Neuronal stem cell (in vitro differentiated cells): ENCODE data around the gene SPC24.
"Not testable (repeated sequence)": the region's sequence is repeated elsewhere in the genome, so short reads cannot be mapped to it uniquely, and the experiment has no call there.

Experiments used
- DNase-seq: peaks from one replicate; pipeline ENCODE4 v3.0.0-alpha.2; 2013; ENCODE audit warnings: low spot score
- H2AFZ ChIP-seq: one replicate; pipeline ENCODE4 v1.6.1; 2013; ENCODE audit warnings: mild to moderate bottlenecking, low read length, inconsistent platforms
- H2AK5ac ChIP-seq: 2 replicates; pipeline ENCODE4 v1.6.1; 2013; ENCODE audit warnings: low read depth, mild to moderate bottlenecking, inconsistent platforms, low read length, moderate library complexity, mixed read lengths
- H2BK120ac ChIP-seq: 2 replicates; pipeline ENCODE4 v1.6.1; 2013; ENCODE audit warnings: low read depth, mild to moderate bottlenecking, inconsistent platforms, low read length, moderate library complexity, mixed read lengths
- H2BK12ac ChIP-seq: one replicate; pipeline ENCODE4 v1.6.1; 2013; ENCODE audit warnings: low read length, inconsistent platforms
- H2BK15ac ChIP-seq: 2 replicates; pipeline ENCODE4 v1.6.1; 2013; ENCODE audit warnings: mild to moderate bottlenecking, low read length, inconsistent platforms, mixed read lengths
- H2BK5ac ChIP-seq: one replicate; pipeline ENCODE4 v1.6.1; 2013; ENCODE audit warnings: inconsistent platforms, mild to moderate bottlenecking, low read length, moderate library complexity
- H3K14ac ChIP-seq: one replicate; pipeline ENCODE4 v1.6.1; 2013; ENCODE audit warnings: low read length, inconsistent platforms
- H3K18ac ChIP-seq: 2 replicates; pipeline ENCODE4 v1.6.1; 2013; ENCODE audit warnings: low read length, inconsistent platforms
- H3K23ac ChIP-seq: 2 replicates; pipeline ENCODE4 v1.6.1; 2013; ENCODE audit warnings: low read depth, mild to moderate bottlenecking, mixed read lengths, low read length, inconsistent platforms; ENCODE audit not compliant: poor library complexity
- H3K27ac ChIP-seq: replicated peaks from 3 replicates; pipeline ENCODE4 v1.5.1; 2013; ENCODE audit warnings: low read length, inconsistent platforms
- H3K27me3 ChIP-seq, 3 experiments: 2 replicates each; pipeline ENCODE4 v1.6.1; 2013; ENCODE audit warnings: low read length in 3 of 3, mild to moderate bottlenecking in 2 of 3, inconsistent platforms in 1 of 3, low read depth in 1 of 3, mixed read lengths in 1 of 3, moderate library complexity in 1 of 3; ENCODE audit not compliant: control insufficient read depth in 3 of 3, insufficient read depth in 3 of 3
- H3K36me3 ChIP-seq, 2 donors: replicated peaks in 1 of 2; 2 replicates each; pipeline ENCODE4 v1.6.1; 2013; ENCODE audit warnings: low read length in 2 of 2; ENCODE audit not compliant: control insufficient read depth in 2 of 2, insufficient read depth in 2 of 2
- H3K4ac ChIP-seq: 2 replicates; pipeline ENCODE4 v1.6.1; 2013; ENCODE audit warnings: inconsistent platforms, mild to moderate bottlenecking, low read length, moderate library complexity
- H3K4me1 ChIP-seq, 2 donors: 1 replicate in 1 of 2; 2 replicates in 1 of 2; pipeline ENCODE4 v1.6.1; 2013; ENCODE audit warnings: low read length in 2 of 2, low read depth in 1 of 2; ENCODE audit not compliant: control insufficient read depth in 2 of 2, insufficient read depth in 1 of 2
- H3K4me2 ChIP-seq: one replicate; pipeline ENCODE4 v1.6.1; 2013; ENCODE audit warnings: mild to moderate bottlenecking, low read length, inconsistent platforms; ENCODE audit not compliant: insufficient read depth, poor library complexity, severe bottlenecking
- H3K4me3 ChIP-seq, 2 donors: 2 replicates each; pipeline ENCODE4 v1.5.1; 2013; ENCODE audit warnings: low read length in 2 of 2, mild to moderate bottlenecking in 2 of 2, inconsistent platforms in 1 of 2, moderate library complexity in 1 of 2
- H3K79me1 ChIP-seq: one replicate; pipeline ENCODE4 v1.6.1; 2013; ENCODE audit warnings: low read depth, mild to moderate bottlenecking, inconsistent platforms, low read length, moderate library complexity
- H3K9ac ChIP-seq: one replicate; pipeline ENCODE4 v1.6.1; 2013; ENCODE audit warnings: mild to moderate bottlenecking, low read depth, low read length, inconsistent platforms; ENCODE audit not compliant: poor library complexity
- H3K9me3 ChIP-seq, 2 donors: replicated peaks in 1 of 2; 2 replicates each; pipeline versions ENCODE3 to v1.6.1; 2013; ENCODE audit warnings: low read length in 2 of 2, mild to moderate bottlenecking in 2 of 2, inconsistent platforms in 1 of 2, low read depth in 1 of 2, mixed read lengths in 1 of 2, moderate library complexity in 1 of 2; ENCODE audit not compliant: control insufficient read depth in 2 of 2, insufficient read depth in 1 of 2
- H4K8ac ChIP-seq: one replicate; pipeline ENCODE4 v1.6.1; 2013; ENCODE audit warnings: low read depth, mild to moderate bottlenecking, inconsistent platforms, low read length, moderate library complexity
- H4K91ac ChIP-seq: one replicate; pipeline ENCODE4 v1.6.1; 2013; ENCODE audit warnings: low read length, low read depth, mild to moderate bottlenecking, inconsistent platforms; ENCODE audit not compliant: poor library complexity
- whole genome bisulfite sequencing, 2 donors: extraction: QIAGEN DNeasy Blood & Tissue Kit; methylation state at CpG; one replicate each; pipeline ENCODE4 v1.1.7; 2013; ENCODE audit warnings: missing lambda C conversion rate in 2 of 2, mixed read lengths in 1 of 2; ENCODE audit not compliant: insufficient read length in 2 of 2, insufficient replicate concordance in 1 of 2; ENCODE audit errors: extremely low coverage in 2 of 2; 5-methylcytosine and 5-hydroxymethylcytosine counted together

SPC24 gene

GRCh38 chr19:11105014-11105636, 50.5 kb downstream of the SPC24 start:
- H2AK5ac ChIP-seq: no peak overlapping the region
- no peak overlapping the region for H4K8ac ChIP-seq
- H3K9me3 ChIP-seq: no peaks in the 10 kb centered on the region
- H3K9ac ChIP-seq: peak overlapping the region; percentile 60
- no peak overlapping the region for H3K27ac ChIP-seq
- H2BK15ac ChIP-seq: no peak overlapping the region
- H3K18ac ChIP-seq: peak overlapping the region; percentile 17
- no peak overlapping the region for H2AFZ ChIP-seq
- H3K23ac ChIP-seq: peak overlapping the region; percentile 93
- H2BK5ac ChIP-seq: peak overlapping the region; percentile 75
- H3K36me3 ChIP-seq: peaks cover 68 to 95% of the 10 kb centered on the region in 2 donors
- no peak overlapping the region for H2BK12ac ChIP-seq
- H3K79me1 ChIP-seq: peaks cover 21% of the 10 kb centered on the region
- peak overlapping the region; percentile 21 for H3K14ac ChIP-seq
- no CpG with 5 or more reads among the region's 36 CpGs for WGBS, 2 donors
- no peak overlapping the region for H2BK120ac ChIP-seq
- H3K4me3 ChIP-seq: no peak overlapping the region
- no peaks in the 10 kb centered on the region for H3K4me1 ChIP-seq
- no peak overlapping the region for H3K4ac ChIP-seq
- no peak for DNase-seq
- H4K91ac ChIP-seq: no peak overlapping the region
- H3K27me3 ChIP-seq: no peaks in the 10 kb centered on the region
- no peak overlapping the region for H3K4me2 ChIP-seq

- not testable (repeated sequence) for H3K4ac ChIP-seq, H3K27ac ChIP-seq, H3K27me3 ChIP-seq, H2BK5ac ChIP-seq, H2BK120ac ChIP-seq, H4K8ac ChIP-seq, H4K91ac ChIP-seq, H3K4me3 ChIP-seq, H3K9ac ChIP-seq, H2AK5ac ChIP-seq, H3K18ac ChIP-seq, H3K14ac ChIP-seq, H2BK12ac ChIP-seq, H2BK15ac ChIP-seq, H3K4me1 ChIP-seq, DNase-seq, H3K4me2 ChIP-seq, H3K9me3 ChIP-seq, H2AFZ ChIP-seq, H3K23ac ChIP-seq
- WGBS, 2 donors: no CpG with 5 or more reads among the region's 10 CpGs
- peaks cover 63 to 95% of the 10 kb centered on the region in 2 donors for H3K36me3 ChIP-seq
- H3K79me1 ChIP-seq: peaks cover 23% of the 10 kb centered on the region
These were observed 51.9 kb downstream of the SPC24 start for GRCh38 chr19:11103667-11104066.

GRCh38 chr19:11102944-11103343, 52.6 kb downstream of the SPC24 start:
- Histone ChIP-seq H3K4me1 (no peaks in the 10 kb centered on the region), H3K9me3 (no peaks in the 10 kb centered on the region), H3K27me3 (no peaks in the 10 kb centered on the region), H3K14ac (no peak overlapping the region), H4K8ac (no peak overlapping the region), H2BK5ac (no peak overlapping the region), H2BK12ac (no peak overlapping the region), H4K91ac (no peak overlapping the region), H2BK120ac (no peak overlapping the region), H3K27ac (no peak overlapping the region), H3K79me1 (peaks cover 23% of the 10 kb centered on the region), H2BK15ac (no peak overlapping the region), H3K23ac (no peak overlapping the region), H3K9ac (peak overlapping the region; percentile 53), H2AFZ (no peak overlapping the region), H3K18ac (peak overlapping the region; percentile 19), H3K4me3 (no peak overlapping the region), H3K36me3 (peaks cover 57 to 96% of the 10 kb centered on the region in 2 donors), H3K4ac (no peak overlapping the region), H3K4me2 (no peak overlapping the region), H2AK5ac (no peak overlapping the region)
- no CpG with 5 or more reads among the region's 16 CpGs for WGBS, 2 donors
- no peak for DNase-seq

GRCh38 chr19:11101057-11101456, 54.5 kb downstream of the SPC24 start:
- no peak overlapping the region for H2AK5ac ChIP-seq
- H3K36me3 ChIP-seq: peaks cover 48 to 96% of the 10 kb centered on the region in 2 donors
- H3K27me3 ChIP-seq: no peaks in the 10 kb centered on the region
- H3K4ac ChIP-seq: no peak overlapping the region
- no peak overlapping the region for H2BK12ac ChIP-seq
- no peak overlapping the region for H3K14ac ChIP-seq
- no peak overlapping the region for H3K9ac ChIP-seq
- no peak overlapping the region for H4K8ac ChIP-seq
- H3K9me3 ChIP-seq: no peaks in the 10 kb centered on the region
- no peak overlapping the region for H2BK15ac ChIP-seq
- no peak overlapping the region for H2BK5ac ChIP-seq
- H3K79me1 ChIP-seq: peaks cover 11% of the 10 kb centered on the region
- H3K23ac ChIP-seq: no peak overlapping the region
- no peaks in the 10 kb centered on the region for H3K4me1 ChIP-seq
- no peak overlapping the region for H4K91ac ChIP-seq
- H3K4me2 ChIP-seq: no peak overlapping the region
- no peak overlapping the region for H3K4me3 ChIP-seq
- no peak for DNase-seq
- no peak overlapping the region for H2BK120ac ChIP-seq
- WGBS, 2 donors: no CpG with 5 or more reads among the region's 5 CpGs
- no peak overlapping the region for H2AFZ ChIP-seq
- no peak overlapping the region for H3K27ac ChIP-seq
- no peak overlapping the region for H3K18ac ChIP-seq
